ENCODE measurements around the gene NCKAP1.
A peak's percentile ranks its signal among the peaks of the same experiment; 100 is the strongest.
"Not testable (repeated sequence)": the region's sequence is repeated elsewhere in the genome, so short reads cannot be mapped to it uniquely, and the experiment has no call there.

Gene NCKAP1

GRCh38 chr2:183038341-183039300 lies at the start of gene NCKAP1:
NCKAP1 (minus strand) TSS chr2:183038457; CDS start chr2:183038099, 358 bp downstream.
- DNase-seq, result peak; percentile 82

- DNase-seq, result no peak
Observed at GRCh38 chr2:183081911-183082310, 43.7 kb upstream of the NCKAP1 start.

GRCh38 chr2:183079139-183079775 lies 41.0 kb upstream of the NCKAP1 start:
- no peak for DNase-seq

- peak; percentile 99 for DNase-seq
Observed at GRCh38 chr2:183078464-183079138, 40.3 kb upstream of the NCKAP1 start, which contains the start of gene DUSP19. DUSP19 (plus strand) TSS chr2:183078747; CDS start chr2:183078934, 187 bp downstream.

GRCh38 chr2:183078163-183078463 lies 39.9 kb upstream of the NCKAP1 start:
- DNase-seq, result no peak

- DNase-seq, result no peak
Observed at GRCh38 chr2:183072177-183072576, 33.9 kb upstream of the NCKAP1 start.

- DNase-seq, result no peak
Observed at GRCh38 chr2:183070942-183071844, 32.9 kb upstream of the NCKAP1 start.

- no peak for DNase-seq
Observed at GRCh38 chr2:183069174-183069573, 30.9 kb upstream of the NCKAP1 start.

- DNase-seq, result no peak
Observed at GRCh38 chr2:183068561-183068960, 30.3 kb upstream of the NCKAP1 start.

GRCh38 chr2:183063083-183063482 lies 24.8 kb upstream of the NCKAP1 start:
- DNase-seq, result no peak

- no peak for DNase-seq
Observed at GRCh38 chr2:183060571-183061231, 22.4 kb upstream of the NCKAP1 start.

GRCh38 chr2:183059561-183059960 lies 21.3 kb upstream of the NCKAP1 start:
- no peak for DNase-seq

- no peak for DNase-seq
Observed at GRCh38 chr2:183057333-183057985, 19.2 kb upstream of the NCKAP1 start.

- DNase-seq, result no peak
Observed at GRCh38 chr2:183049420-183049819, 11.2 kb upstream of the NCKAP1 start.

GRCh38 chr2:183047486-183048125 lies 9.3 kb upstream of the NCKAP1 start:
- not testable (repeated sequence) for DNase-seq

- not testable (repeated sequence) for DNase-seq
Observed at GRCh38 chr2:183043580-183043979, 5.3 kb upstream of the NCKAP1 start.

GRCh38 chr2:183040604-183041003 lies 2.3 kb upstream of the NCKAP1 start:
- DNase-seq, result no peak

- DNase-seq, result peak; percentile 47
Observed at GRCh38 chr2:183037553-183038340, 510 bp downstream of the NCKAP1 start.

- DNase-seq, result peak; percentile 27
Observed at GRCh38 chr2:183037074-183037552, 1.1 kb downstream of the NCKAP1 start.
